Peyer's patch (tissue), 4 donors: Measurements from ENCODE around the gene DNAJB6. TPM values are rescaled to one million over a fixed set of nuclear protein-coding genes. Genes with fewer than 3 reads are reported as not detected.

Experiments
- DNase-seq, 3 donors: peaks; one replicate each; pipeline ENCODE4 v3.0.0-alpha.2; 2017 to 2019
- H3K27ac ChIP-seq, 4 donors: fragments of 200-600 bp; sonication (generic); one replicate each; pipeline ENCODE4 v1.5.1; 2016 to 2019
- H3K27me3 ChIP-seq, 2 donors: fragments of 200-600 bp; sonication (generic); one replicate each; pipeline ENCODE4 v1.5.1; 2019
- H3K36me3 ChIP-seq, 3 donors: fragments of 200-600 bp; sonication (generic); one replicate each; pipeline ENCODE4 v1.5.1; 2016 to 2019
- H3K4me1 ChIP-seq, 4 donors: fragments of 200-600 bp; sonication (generic); one replicate each; pipeline ENCODE4 v1.5.1; 2016 to 2019
- H3K4me3 ChIP-seq, 4 donors: fragments of 200-600 bp; sonication (generic); 1 replicate in 3 of 4; 2 replicates in 1 of 4; pipeline ENCODE4 v1.5.1; 2016 to 2019; ENCODE audit warnings: mild to moderate bottlenecking in 1 of 4
- H3K9me3 ChIP-seq, 4 donors: fragments of 200-600 bp; sonication (generic); one replicate each; pipeline ENCODE4 v1.5.1; 2016 to 2019; ENCODE audit warnings: mild to moderate bottlenecking in 1 of 4
- CTCF ChIP-seq, 6 experiments: fragments of 450-650 bp in 4 of 6; fragments of 200-600 bp in 2 of 6; sonication (generic) in 1 of 6; IDR thresholded peaks; one replicate each; pipeline ENCODE4 v1.5.1; 2017 to 2019; ENCODE audit warnings: antibody characterized with exemption in 6 of 6, mild to moderate bottlenecking in 3 of 6, moderate library complexity in 1 of 6
- POLR2A ChIP-seq, 2 donors: fragments of 450-650 bp; IDR thresholded peaks; one replicate each; pipeline ENCODE4 v1.5.1; 2017; ENCODE audit warnings: antibody characterized with exemption in 2 of 2, mild to moderate bottlenecking in 2 of 2, moderate library complexity in 2 of 2
- total RNA-seq, 4 donors: library from RNA; depleted of rRNA; stranded (reverse); fragments of >200 nt; gene quantifications; one replicate each; pipeline ENCODE4 v1.1.0, GENCODE V29; 2016

Gene DNAJB6
- total RNA-seq, 4 donors from 2014 or later, result 47.1 to 129 (median 61.3) TPM

- Histone ChIP-seq H3K4me3 (no peak overlapping the region), H3K4me1 (no peaks in the 10 kb centered on the region), H3K36me3 (no peaks in the 10 kb centered on the region), H3K27ac (no peak overlapping the region), H3K27me3 (no peaks in the 10 kb centered on the region), H3K9me3 (no peaks in the 10 kb centered on the region)
- no peak for TF ChIP-seq POLR2A (IDR thresholded peaks at IDR 0.05)
- no peak for TF ChIP-seq CTCF (IDR thresholded peaks at IDR 0.05)
- peak in 1 of 3 donors; percentile 20 for DNase-seq
Measured at GRCh38 chr7:157442456-157442855, 105.7 kb downstream of the DNAJB6 start.

- Histone ChIP-seq H3K9me3 (no peaks in the 10 kb centered on the region), H3K27ac (no peak overlapping the region), H3K4me3 (no peak overlapping the region), H3K4me1 (no peaks in the 10 kb centered on the region), H3K27me3 (no peaks in the 10 kb centered on the region), H3K36me3 (no peaks in the 10 kb centered on the region)
- no peak for TF ChIP-seq CTCF (IDR thresholded peaks at IDR 0.05)
- no peak for TF ChIP-seq POLR2A (IDR thresholded peaks at IDR 0.05)
- DNase-seq, result peak in 2 of 3 donors; percentile 30 to 44
Measured at GRCh38 chr7:157442993-157443831, 106.4 kb downstream of the DNAJB6 start.

GRCh38 chr7:157444011-157444842 lies 107.4 kb downstream of the DNAJB6 start:
- H3K9me3 ChIP-seq, result no peaks in the 10 kb centered on the region
- H3K4me3 ChIP-seq, result no peak overlapping the region
- H3K27ac ChIP-seq, result no peak overlapping the region
- H3K4me1 ChIP-seq, result no peaks in the 10 kb centered on the region
- no peaks in the 10 kb centered on the region for H3K36me3 ChIP-seq
- TF ChIP-seq CTCF (IDR thresholded peaks at IDR 0.05) (no peak), POLR2A (IDR thresholded peaks at IDR 0.05) (no peak)
- no peaks in the 10 kb centered on the region for H3K27me3 ChIP-seq
- peak in 2 of 3 donors; percentile 34 for DNase-seq

- DNase-seq, result no peak
- no peaks in the 10 kb centered on the region for H3K4me1 ChIP-seq
- H3K27ac ChIP-seq, result no peak overlapping the region
- H3K36me3 ChIP-seq, result no peaks in the 10 kb centered on the region
- TF ChIP-seq CTCF (IDR thresholded peaks at IDR 0.05), result no peak
- no peak for TF ChIP-seq POLR2A (IDR thresholded peaks at IDR 0.05)
- H3K4me3 ChIP-seq, result no peak overlapping the region
- no peaks in the 10 kb centered on the region for H3K27me3 ChIP-seq
- H3K9me3 ChIP-seq, result no peaks in the 10 kb centered on the region
Measured at GRCh38 chr7:157444843-157445135, 108.0 kb downstream of the DNAJB6 start.

- H3K4me1 ChIP-seq, result no peaks in the 10 kb centered on the region
- TF ChIP-seq CTCF (IDR thresholded peaks at IDR 0.05) (no peak), POLR2A (IDR thresholded peaks at IDR 0.05) (no peak)
- peak in 2 of 3 donors; percentile 15 to 33 for DNase-seq
- H3K4me3 ChIP-seq, result no peak overlapping the region
- no peak overlapping the region for H3K27ac ChIP-seq
- H3K9me3 ChIP-seq, result no peaks in the 10 kb centered on the region
- no peaks in the 10 kb centered on the region for H3K36me3 ChIP-seq
- no peaks in the 10 kb centered on the region for H3K27me3 ChIP-seq
Measured at GRCh38 chr7:157445246-157445955, 108.6 kb downstream of the DNAJB6 start.
